ENCODE results near the gene DEFB114.

DNA sequence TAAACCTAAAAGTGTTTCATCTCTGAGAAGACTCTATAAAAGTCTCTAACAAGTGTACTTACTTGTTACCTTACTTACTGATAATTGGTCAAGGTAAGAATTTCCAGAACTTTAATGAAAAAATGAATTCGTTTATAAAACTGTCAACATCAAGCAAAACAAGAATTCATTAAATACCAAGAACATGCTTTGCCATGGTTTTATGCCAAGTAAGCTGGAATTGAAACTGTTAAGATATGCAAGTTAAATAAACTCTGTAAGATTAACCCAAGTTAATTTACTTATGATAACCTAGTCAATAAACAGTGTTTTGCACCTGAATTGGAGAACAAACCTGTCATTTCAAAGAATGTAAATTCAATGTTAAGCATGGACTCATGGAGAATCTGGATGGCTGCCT lies 22.6 kb upstream of the DEFB114 start:
- TF ChIP-seq EZH2 (IDR thresholded peaks at IDR 0.05; ENCODE audit: insufficient read depth, poor library complexity, severe bottlenecking) = no peak
- no peak for TF ChIP-seq EZH2phosphoT487 (IDR thresholded peaks at IDR 0.05; ENCODE audit: insufficient read depth, low read depth)
